Central memory CD8-positive, alpha-beta T cell (primary cell): ENCODE results near the gene GTF2A1L.

Source experiments
- ATAC-seq: fragments of 150-1000 bp; cut with Tn5 transposase; replicated peaks from 2 replicates; pipeline ENCODE4 v1.10.0; 2022; ENCODE audit warnings: mild to moderate bottlenecking, moderate FRiP score, moderate number of reproducible peaks; ENCODE audit not compliant: poor library complexity, severe bottlenecking; ENCODE audit errors: extremely low read depth
- DNase-seq, 2 donors: peaks; one replicate each; pipeline ENCODE4 v3.0.0; 2021; ENCODE audit warnings: low spot score in 2 of 2
- H3K27ac Mint-ChIP-seq: one replicate; pipeline ENCODE4 v1.8.0; 2022; ENCODE audit warnings: low read depth, mild to moderate bottlenecking, moderate library complexity, mixed read lengths
- H3K27me3 Mint-ChIP-seq: one replicate; pipeline ENCODE4 v1.8.0; 2022; ENCODE audit warnings: mixed read lengths
- H3K36me3 Mint-ChIP-seq: one replicate; pipeline ENCODE4 v1.8.0; 2022; ENCODE audit warnings: mild to moderate bottlenecking, moderate library complexity, mixed read lengths; ENCODE audit not compliant: insufficient read depth
- H3K4me1 Mint-ChIP-seq: one replicate; pipeline ENCODE4 v1.8.0; 2022; ENCODE audit warnings: mixed read lengths
- H3K4me3 Mint-ChIP-seq: one replicate; pipeline ENCODE4 v1.8.0; 2022; ENCODE audit warnings: mild to moderate bottlenecking, moderate library complexity, mixed read lengths
- H3K9me3 Mint-ChIP-seq: one replicate; pipeline ENCODE4 v1.8.0; 2022; ENCODE audit warnings: mixed read lengths

GTF2A1L gene, protein sequence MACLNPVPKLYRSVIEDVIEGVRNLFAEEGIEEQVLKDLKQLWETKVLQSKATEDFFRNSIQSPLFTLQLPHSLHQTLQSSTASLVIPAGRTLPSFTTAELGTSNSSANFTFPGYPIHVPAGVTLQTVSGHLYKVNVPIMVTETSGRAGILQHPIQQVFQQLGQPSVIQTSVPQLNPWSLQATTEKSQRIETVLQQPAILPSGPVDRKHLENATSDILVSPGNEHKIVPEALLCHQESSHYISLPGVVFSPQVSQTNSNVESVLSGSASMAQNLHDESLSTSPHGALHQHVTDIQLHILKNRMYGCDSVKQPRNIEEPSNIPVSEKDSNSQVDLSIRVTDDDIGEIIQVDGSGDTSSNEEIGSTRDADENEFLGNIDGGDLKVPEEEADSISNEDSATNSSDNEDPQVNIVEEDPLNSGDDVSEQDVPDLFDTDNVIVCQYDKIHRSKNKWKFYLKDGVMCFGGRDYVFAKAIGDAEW

DNA sequence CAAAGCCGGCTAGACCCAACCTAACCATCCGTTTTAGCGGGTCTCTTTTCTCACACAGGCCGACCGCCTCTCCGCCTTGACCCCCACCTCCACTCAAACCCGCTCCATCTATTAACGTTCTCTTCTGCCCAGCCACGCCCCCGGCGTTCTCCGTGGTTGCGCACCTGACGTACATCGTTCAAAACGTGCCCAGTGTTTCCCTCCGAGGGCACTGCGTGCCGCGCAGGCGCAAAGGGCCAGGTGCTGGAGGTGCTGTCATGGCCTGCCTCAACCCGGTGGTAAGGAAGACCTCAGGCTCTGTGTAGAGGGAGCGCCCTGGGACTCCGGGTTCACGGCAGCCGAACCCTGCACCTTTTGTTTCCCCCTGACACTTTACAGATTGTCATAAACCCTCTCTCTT is at the start of gene GTF2A1L:
Gene GTF2A1L (plus strand): TSS at position 239 of the 400 bp plus-strand sequence. CDS start 19 bp downstream, at position 258.
- no peaks in the 10 kb centered on the region for H3K36me3 Mint-ChIP-seq
- H3K9me3 Mint-ChIP-seq = no peaks in the 10 kb centered on the region
- DNase-seq (no peak), ATAC-seq (no peak)
- H3K27ac Mint-ChIP-seq = no peak within 1 kb of the TSS
- no peaks in the 10 kb centered on the region for H3K4me1 Mint-ChIP-seq
- no peak within 1 kb of the TSS for H3K4me3 Mint-ChIP-seq
- peaks cover 9% of the 10 kb centered on the region for H3K27me3 Mint-ChIP-seq

DNA sequence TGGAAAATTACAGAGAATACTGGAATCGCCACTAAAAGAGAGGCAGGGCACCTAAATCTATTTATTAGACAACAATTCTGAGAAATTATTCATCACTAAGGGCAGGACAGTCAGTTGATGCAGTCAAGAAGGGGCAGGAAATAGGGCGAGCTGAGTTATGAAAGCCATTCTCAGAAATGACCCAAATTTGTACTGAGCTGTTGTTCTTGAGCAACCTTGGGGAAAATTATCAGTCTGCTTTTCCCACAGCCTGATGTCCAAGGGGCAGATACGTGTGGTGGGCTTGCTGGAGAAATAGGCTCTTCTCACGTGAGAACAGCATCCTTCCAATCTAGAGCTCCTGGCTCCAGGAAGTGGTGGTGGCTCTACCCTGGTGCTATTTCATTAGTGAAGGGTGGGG is 49.1 kb upstream of the GTF2A1L start:
- no peaks in the 10 kb centered on the region for H3K9me3 Mint-ChIP-seq
- no peak for ATAC-seq
- no peaks in the 10 kb centered on the region for H3K36me3 Mint-ChIP-seq
- H3K4me3 Mint-ChIP-seq = no peak overlapping the region
- no peak for DNase-seq
- no peak overlapping the region for H3K27ac Mint-ChIP-seq
- peaks cover 13% of the 10 kb centered on the region for H3K27me3 Mint-ChIP-seq
- no peaks in the 10 kb centered on the region for H3K4me1 Mint-ChIP-seq

DNA sequence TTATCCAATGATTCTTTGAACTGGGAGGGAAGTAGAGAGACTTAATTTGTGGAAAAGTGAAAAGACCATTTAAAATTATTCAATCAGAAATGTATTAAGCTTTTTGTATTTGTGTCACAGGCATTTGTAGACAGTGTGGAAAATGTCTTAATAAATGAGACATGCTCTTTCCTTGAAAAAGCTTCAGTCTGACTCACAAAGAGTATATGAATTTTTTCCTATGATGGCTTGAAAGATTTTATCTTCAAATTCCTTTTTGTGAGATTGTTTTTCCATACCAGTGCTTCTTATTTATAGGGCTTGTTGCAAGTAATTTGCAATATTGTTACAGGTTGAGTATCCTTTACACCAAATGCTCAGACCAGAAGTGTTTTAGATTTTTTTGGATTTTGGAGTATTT is 48.2 kb upstream of the GTF2A1L start:
- DNase-seq (no peak), ATAC-seq (no peak)
- H3K36me3 Mint-ChIP-seq = no peaks in the 10 kb centered on the region
- no peak overlapping the region for H3K27ac Mint-ChIP-seq
- no peaks in the 10 kb centered on the region for H3K9me3 Mint-ChIP-seq
- peaks cover 13% of the 10 kb centered on the region for H3K27me3 Mint-ChIP-seq
- H3K4me3 Mint-ChIP-seq = no peak overlapping the region
- H3K4me1 Mint-ChIP-seq = no peaks in the 10 kb centered on the region

DNA sequence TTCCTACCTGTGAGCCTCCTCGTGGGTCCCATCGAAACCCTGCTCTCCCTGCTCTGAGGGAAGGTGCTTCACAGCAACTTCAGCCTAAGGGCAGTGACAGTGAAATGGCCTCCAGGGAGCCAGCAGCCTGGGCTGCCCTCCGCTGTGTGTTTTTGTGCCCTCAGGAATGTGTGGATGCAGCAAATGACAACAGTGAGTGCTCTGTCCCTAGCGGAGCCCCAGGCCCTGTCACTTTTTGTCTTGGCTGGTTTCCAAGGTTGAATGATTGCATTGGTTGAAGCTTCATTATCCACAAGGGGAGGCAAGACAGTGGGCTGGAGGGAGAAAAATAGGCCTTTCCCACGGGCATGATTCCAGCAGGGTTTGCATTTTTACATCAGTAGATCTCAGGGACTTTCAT is 44.8 kb upstream of the GTF2A1L start:
- H3K27ac Mint-ChIP-seq = no peak overlapping the region
- DNase-seq (no peak), ATAC-seq (no peak)
- peaks cover 7% of the 10 kb centered on the region for H3K27me3 Mint-ChIP-seq
- no peaks in the 10 kb centered on the region for H3K36me3 Mint-ChIP-seq
- H3K9me3 Mint-ChIP-seq = no peaks in the 10 kb centered on the region
- H3K4me1 Mint-ChIP-seq = no peaks in the 10 kb centered on the region
- H3K4me3 Mint-ChIP-seq = no peak overlapping the region

DNA sequence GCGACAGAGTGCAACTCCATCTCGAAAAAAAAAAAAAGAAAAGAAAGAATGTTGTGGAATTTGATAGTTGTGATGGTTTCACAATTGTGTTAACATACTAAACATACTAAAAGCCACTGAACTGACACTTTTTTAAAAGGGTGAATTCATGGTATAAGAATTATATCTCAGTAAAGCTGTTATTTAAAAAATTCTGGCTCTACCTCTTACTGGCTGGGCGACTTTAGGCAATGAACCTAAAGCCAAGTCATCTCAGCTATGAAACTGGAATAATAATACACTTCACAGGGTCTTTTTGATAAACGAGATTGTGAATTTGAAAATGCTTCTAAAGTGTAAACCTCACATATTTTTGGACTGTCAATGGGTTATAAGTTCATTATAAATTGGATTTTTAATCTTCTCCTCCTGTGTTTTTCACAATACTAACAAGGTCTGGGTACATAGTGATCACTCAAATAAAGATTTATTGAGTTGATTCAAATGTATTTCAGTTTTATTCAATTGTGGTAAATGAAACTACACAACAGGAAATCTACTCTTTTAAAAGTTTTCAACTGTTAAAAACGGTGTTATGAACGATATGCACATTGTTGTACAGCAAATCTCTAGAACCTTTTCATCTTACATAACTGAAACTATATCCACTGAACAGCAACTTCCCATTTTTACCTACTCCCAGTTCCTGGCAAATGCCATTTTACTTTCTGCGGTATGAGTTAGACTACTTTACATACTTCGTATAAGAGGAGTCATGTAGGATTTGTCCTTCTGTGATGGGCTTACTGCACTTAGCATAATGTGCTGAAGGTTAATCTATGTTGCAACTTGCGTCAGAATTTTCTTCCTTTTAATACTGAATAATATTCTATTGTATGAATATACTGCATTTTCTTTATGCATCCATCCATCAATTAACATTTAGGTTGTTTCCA is 43.0 kb upstream of the GTF2A1L start:
- Mint-ChIP-seq H3K9me3 (no peaks in the 10 kb centered on the region), H3K27me3 (no peaks in the 10 kb centered on the region), H3K4me3 (no peak overlapping the region), H3K4me1 (no peaks in the 10 kb centered on the region), H3K36me3 (no peaks in the 10 kb centered on the region), H3K27ac (no peak overlapping the region)
- no peak for ATAC-seq
- no peak for DNase-seq

DNA sequence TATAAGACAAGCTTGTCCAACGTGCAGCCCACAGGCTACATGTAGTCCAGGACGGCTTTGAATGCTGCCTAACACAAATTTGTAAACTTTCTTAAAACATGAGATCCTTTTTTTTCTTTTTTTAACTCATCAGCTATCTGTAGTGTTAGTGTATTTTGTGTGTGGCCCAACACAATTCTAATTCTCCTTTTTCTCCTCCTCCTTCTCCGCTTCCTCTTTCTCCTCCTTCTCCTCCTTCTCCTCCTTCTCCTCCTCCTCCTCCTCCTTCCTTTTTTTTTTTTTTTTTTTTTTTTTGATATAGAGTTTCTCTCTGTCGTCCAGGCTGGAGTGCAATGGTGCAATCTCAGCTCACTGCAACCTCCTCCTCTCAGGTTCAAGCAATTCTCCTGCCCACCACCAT is 39.3 kb upstream of the GTF2A1L start:
- ATAC-seq (no peak), DNase-seq (no peak)
- H3K4me1 Mint-ChIP-seq = no peaks in the 10 kb centered on the region
- no peak overlapping the region for H3K27ac Mint-ChIP-seq
- peaks cover 2% of the 10 kb centered on the region for H3K36me3 Mint-ChIP-seq
- H3K4me3 Mint-ChIP-seq = no peak overlapping the region
- H3K9me3 Mint-ChIP-seq = no peaks in the 10 kb centered on the region
- no peaks in the 10 kb centered on the region for H3K27me3 Mint-ChIP-seq

DNA sequence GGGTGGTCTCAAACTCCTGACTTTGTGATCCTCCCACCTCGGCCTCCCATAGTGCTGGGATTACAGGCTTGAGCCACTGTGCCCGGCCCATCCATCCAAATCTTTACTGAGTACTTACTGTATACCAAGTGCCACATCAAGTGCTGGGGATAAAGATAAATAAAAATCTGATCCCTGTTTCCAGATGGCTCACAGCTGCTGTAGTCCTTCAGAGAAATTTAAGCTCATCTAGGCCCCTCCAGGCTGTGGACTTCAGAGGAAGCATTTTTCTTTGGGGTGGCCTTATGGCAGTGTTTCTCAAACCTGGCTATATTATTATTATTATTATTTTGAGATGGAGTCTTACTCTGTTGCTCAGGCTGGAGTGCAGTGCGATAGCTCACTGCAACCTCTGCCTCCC is 33.7 kb upstream of the GTF2A1L start:
- no peaks in the 10 kb centered on the region for H3K27me3 Mint-ChIP-seq
- H3K4me3 Mint-ChIP-seq = no peak overlapping the region

DNA sequence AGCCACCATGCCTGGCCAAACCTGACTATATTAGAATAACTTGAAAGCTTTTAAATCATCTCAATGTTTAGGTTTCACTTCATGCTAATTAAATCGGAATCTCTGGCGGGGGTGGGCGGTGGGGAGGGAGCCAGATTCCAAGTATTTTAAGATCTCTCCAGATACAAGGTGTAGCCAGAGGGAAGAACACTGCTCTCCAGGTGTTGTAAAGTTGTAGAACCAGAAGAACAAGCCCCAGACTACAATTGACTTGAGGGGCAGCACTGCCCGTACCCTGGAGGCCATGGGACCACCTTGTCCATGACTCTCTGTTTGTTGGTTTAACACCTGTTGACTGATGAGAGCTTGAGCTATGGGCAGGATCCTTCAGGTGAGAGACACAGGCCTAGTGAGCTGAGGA is 33.1 kb upstream of the GTF2A1L start:
- ATAC-seq (no peak), DNase-seq (no peak)

More for the DNA sequence above, 33.7 kb upstream of the GTF2A1L start:
- no peak for ATAC-seq
- Mint-ChIP-seq H3K9me3 (no peaks in the 10 kb centered on the region), H3K36me3 (peaks cover 4% of the 10 kb centered on the region), H3K4me1 (no peaks in the 10 kb centered on the region), H3K27ac (no peak overlapping the region)
- DNase-seq = no peak

DNA sequence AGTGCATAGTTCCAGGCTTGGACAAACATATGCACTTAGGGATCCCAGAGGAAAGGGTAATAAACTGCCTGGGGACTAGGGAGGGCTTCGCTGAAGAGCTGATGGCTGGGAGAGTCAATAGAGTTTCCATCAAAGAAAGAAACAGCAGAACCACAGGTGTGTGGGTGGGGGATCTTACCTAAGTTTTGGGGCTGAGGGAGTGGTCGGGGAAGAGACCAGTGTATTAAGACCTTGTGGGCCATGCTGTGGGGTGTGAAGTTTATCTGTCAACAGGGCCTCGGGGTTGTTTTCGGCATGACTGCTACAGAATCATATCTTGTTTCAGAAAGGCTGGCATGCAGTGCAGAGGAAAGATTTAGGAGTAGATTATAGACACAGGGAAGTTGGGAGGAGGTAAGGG is 31.2 kb upstream of the GTF2A1L start:
- no peak overlapping the region for H3K4me3 Mint-ChIP-seq
- no peaks in the 10 kb centered on the region for H3K9me3 Mint-ChIP-seq
- H3K4me1 Mint-ChIP-seq = no peaks in the 10 kb centered on the region
- no peak overlapping the region for H3K27ac Mint-ChIP-seq
- peaks cover 1% of the 10 kb centered on the region for H3K36me3 Mint-ChIP-seq
- DNase-seq = no peak
- ATAC-seq = no peak
- H3K27me3 Mint-ChIP-seq = no peaks in the 10 kb centered on the region

More for the DNA sequence above, 33.1 kb upstream of the GTF2A1L start:
- Mint-ChIP-seq H3K27ac (no peak overlapping the region), H3K27me3 (no peaks in the 10 kb centered on the region), H3K36me3 (peaks cover 4% of the 10 kb centered on the region), H3K4me1 (no peaks in the 10 kb centered on the region), H3K9me3 (no peaks in the 10 kb centered on the region), H3K4me3 (no peak overlapping the region)

DNA sequence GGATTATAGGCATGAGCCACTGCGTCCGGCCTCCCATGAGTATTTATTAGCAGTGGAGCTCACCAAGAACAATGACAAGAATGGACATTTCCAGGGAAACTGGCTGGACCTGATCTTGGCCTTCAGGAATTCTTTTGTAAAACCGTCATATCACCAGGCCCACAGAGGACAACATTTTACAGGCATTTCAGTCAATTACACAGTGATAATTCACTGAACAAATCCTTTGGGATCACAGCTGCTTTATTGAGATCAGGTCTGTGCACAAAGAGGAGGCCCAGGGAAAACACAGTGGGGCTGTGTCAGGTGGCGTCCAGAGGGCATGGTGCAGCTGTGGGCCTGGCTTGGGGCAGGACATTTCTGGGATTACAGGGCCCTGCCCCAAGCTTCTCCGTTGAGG is 30.1 kb upstream of the GTF2A1L start:
- H3K9me3 Mint-ChIP-seq = no peaks in the 10 kb centered on the region
- DNase-seq (no peak), ATAC-seq (no peak)
- peaks cover 1% of the 10 kb centered on the region for H3K36me3 Mint-ChIP-seq
- no peaks in the 10 kb centered on the region for H3K4me1 Mint-ChIP-seq
- H3K4me3 Mint-ChIP-seq = no peak overlapping the region
- H3K27me3 Mint-ChIP-seq = no peaks in the 10 kb centered on the region
- H3K27ac Mint-ChIP-seq = no peak overlapping the region

DNA sequence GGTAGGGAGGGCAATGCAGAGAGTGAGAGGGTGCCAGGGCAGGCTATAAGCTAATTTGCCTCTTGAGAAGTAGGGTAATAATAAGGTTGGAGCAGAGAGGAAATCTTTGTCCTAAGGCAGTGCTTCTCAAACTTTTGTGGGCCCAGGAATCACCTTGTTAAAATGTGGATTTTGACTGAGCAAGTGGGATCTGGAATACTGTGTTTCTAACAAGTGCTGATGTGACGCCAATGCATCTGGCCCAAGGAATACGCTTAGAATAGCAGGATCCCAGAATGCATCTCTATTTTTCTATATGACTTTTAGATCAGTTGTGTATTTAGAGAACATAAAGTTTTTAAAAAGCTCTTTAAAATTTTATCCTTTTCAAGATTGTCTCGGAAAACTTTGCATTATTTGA is 29.7 kb upstream of the GTF2A1L start:
- H3K27ac Mint-ChIP-seq = no peak overlapping the region
- no peaks in the 10 kb centered on the region for H3K4me1 Mint-ChIP-seq
- H3K27me3 Mint-ChIP-seq = no peaks in the 10 kb centered on the region
- H3K4me3 Mint-ChIP-seq = no peak overlapping the region
- no peaks in the 10 kb centered on the region for H3K9me3 Mint-ChIP-seq
- no peak for ATAC-seq
- peaks cover 1% of the 10 kb centered on the region for H3K36me3 Mint-ChIP-seq
- DNase-seq = no peak

DNA sequence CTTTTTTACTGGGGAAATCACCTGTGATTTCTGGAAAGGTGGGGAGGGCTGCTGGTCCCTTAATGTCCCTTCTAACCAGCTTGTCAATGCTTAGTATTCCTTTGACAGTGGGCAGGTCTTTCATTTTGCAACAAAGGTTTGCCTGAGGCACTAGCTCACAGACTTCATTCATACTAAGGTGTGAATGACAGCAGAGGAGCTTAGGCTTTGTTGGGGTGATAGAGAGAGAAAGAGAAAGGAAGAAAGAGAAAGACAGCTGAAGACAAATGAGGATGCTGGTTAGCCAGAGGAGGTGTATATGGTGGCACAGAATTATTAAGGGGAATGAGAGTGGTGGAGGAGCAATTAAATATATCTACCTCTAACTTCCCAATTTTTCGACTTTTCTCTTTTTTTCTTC is 28.9 kb upstream of the GTF2A1L start:
- no peak overlapping the region for H3K27ac Mint-ChIP-seq
- no peak overlapping the region for H3K4me3 Mint-ChIP-seq
- H3K36me3 Mint-ChIP-seq = peaks cover 1% of the 10 kb centered on the region
- no peak for ATAC-seq
- no peaks in the 10 kb centered on the region for H3K4me1 Mint-ChIP-seq
- no peaks in the 10 kb centered on the region for H3K27me3 Mint-ChIP-seq
- no peaks in the 10 kb centered on the region for H3K9me3 Mint-ChIP-seq
- DNase-seq = no peak
